ENCODE measurements around the gene ZNF641.
A peak's percentile ranks its signal among the peaks of the same experiment; 100 is the strongest.

The ZNF641 gene

DNA sequence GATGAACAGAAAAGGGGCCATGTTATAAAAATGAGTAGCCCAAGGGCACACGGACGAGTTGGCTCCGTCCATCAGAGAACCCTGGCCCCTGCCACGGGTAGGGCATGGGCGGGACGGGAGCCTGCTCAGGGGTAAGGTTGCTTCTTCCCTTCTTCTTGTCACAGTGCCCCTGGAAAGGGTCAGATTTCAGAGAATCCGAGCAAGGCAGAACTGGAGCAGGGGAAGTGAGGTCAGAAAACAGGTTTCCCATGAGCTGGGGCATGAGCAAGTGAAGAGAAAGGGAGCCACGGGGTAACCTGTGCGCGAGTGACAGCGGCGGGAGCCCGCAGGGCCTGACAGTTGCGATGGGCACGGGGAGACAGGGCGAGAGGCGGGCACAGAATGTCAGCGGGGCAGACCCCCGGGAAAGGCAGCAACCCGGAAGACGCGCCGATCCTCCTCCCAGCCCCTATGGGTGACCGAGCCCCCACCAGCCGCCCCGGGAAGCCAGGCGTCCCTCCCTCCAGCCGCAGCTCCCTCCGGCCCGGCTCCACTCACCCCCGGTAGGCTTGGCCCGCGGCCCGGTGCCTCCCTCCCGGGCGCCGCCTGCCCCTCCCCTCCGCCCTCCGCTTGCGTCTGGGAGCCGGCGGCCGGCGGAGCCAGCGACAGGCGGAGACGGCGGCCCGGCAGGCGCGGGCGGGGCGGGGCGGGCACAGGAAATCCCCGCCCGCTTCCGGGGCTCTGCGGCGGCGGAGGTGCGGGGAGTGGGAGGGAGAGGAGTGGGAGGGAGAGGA lies at the start of gene ZNF641:
Gene ZNF641 (minus strand): TSS at position 671 of the 773 bp plus-strand sequence. CDS start 2,829 bp downstream, outside the sequence.
- peak; percentile 88 for DNase-seq

DNA sequence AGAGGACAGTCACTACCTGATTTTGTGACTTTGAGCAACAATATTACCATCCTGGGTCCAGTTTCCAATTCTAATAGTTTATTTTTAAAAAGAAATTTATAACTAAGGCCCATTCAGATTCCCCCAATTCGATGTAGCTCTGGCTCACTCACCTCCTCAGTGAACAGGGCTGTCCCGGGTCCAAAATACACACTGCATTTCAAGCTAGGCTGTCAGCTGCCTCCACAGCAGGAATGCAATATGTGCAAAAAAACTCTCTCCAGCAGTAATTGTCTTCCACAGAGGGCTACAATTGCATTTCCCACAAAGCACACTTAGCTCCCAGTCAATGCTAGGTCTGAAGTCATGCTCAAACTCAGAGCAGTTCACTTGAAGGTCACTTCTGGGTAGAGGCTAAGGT lies 39.3 kb upstream of the ZNF641 start:
- no peak for DNase-seq

DNA sequence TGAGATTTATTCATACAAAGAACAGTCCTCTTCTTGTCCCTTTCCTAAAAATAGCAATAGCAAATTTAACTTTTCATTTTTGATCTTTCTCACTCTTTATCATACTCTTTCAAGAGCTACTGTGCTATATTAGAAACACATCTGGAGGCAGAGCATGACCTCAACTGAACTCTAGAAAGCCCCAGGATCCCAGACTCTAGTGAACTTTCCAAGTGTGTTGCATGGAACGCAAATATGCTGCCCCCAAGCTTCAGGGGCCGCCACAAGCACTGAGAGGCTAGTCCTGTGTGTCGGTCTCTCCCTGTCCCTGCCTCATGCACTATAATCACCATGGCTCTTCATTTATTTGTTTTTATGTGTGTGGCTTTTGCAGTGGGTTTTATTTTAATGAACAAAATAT lies 38.7 kb upstream of the ZNF641 start:
- no peak for DNase-seq

DNA sequence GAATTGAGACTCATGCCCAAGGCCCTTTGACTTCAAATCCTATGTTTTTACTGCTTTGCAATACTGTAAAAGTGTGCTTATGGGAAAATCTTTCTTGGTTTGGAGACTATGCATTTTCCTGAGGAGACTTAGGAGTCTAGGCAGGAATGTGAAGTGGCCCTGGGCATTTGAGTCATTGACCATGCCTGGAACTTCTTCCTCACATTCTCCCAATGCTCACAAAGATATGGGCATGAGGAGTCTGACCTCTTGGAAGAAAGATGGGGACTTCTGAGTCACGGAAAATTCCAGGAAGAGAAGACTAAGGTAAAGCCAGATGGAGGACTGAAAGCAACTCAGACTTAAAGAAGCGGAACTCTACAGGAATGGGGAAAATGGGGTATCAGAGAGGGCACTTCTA lies 38.2 kb upstream of the ZNF641 start:
- DNase-seq = no peak

DNA sequence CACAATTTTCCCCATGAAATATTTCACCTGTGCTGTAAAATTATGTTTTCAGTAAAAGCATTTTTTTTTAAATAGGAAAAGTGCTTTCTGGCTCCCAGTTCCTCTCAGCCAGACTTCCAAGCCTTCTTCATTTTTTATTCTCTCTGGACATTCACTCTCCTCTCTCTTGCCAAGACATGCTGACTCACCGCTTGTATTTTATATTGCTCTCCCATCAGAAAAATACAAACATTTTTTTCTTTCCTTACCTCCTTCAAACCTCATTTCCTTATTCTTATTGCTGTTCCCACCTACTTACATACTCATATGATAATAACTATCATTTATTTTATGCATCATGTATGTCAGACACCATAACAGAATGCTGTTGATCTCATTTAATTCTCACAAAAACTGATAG lies 37.7 kb upstream of the ZNF641 start:
- no peak for DNase-seq

DNA sequence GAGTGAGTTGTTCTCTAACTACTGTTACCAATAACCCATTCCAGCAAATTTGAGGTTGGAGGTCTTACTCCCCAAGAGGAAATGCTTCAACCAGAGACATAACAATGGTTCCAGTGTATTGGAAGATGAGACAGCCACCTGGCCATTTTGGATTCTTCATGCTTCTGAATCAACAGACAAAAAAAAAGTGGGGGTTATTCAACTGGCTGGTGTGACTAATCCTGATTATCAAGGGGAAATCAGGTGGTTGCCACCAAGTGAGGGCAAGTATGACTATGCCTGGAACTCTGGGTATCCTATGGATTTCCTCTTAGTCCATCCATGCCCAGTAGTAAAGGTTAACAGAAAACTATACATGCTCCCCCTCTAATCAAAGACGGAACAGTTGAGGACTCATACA lies 29.9 kb upstream of the ZNF641 start:
- no peak for DNase-seq

DNA sequence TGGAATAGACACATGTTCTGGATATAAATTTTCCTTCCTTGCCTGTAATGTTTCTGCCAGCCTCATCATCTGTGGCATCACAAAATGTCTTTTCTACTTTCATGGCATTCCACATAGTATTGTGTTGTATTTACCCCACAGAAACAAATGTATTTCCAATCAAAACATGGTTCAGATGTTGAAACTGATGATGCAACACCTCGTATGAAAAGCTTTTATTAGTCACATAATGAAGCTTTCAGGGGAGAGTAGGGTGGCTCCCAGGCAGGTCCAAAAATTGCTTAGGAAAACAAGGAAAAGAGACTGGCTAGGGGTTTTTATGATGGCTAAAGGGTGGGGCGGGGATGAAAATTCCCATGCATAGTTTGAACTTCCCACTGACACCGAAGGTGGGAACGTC lies 29.1 kb upstream of the ZNF641 start:
- no peak for DNase-seq

DNA sequence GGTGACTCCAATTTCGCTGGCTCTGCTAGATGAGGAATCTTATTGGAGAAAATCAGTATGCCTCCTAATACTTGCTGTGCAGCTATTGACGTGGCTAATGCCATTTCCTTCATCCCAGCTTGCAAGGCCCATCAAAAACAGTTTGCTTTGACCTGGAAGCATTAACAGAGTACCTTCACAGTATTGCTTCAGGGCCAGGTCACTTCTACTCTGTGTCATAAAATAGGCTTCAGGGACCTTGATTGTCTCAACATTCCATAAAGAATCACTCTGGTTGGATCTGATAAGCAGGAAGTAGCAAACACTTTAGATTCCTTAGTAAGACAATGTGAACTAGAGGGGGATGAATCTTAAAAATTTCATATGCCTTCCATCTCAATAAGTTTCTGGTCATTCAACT lies 26.9 kb upstream of the ZNF641 start:
- DNase-seq = no peak

DNA sequence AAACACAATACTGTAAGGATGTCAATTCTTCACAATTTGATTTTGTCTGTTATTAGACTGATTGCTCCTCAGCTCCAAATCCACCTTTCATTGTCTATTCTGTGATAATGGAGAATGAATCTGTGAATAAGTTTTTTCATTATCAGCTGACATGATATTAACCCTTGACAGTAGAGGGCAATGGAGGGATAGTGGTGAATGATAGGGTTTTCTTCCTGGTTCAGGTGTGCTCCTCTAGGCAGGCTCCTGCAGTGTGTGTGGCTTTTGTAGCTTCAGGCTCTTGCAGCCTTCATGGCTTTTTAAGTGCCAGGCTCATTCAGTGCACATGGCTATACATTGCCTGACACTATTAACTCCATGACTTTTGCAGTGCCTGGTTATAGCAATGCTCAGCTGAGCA lies 23.4 kb upstream of the ZNF641 start:
- DNase-seq = no peak

DNA sequence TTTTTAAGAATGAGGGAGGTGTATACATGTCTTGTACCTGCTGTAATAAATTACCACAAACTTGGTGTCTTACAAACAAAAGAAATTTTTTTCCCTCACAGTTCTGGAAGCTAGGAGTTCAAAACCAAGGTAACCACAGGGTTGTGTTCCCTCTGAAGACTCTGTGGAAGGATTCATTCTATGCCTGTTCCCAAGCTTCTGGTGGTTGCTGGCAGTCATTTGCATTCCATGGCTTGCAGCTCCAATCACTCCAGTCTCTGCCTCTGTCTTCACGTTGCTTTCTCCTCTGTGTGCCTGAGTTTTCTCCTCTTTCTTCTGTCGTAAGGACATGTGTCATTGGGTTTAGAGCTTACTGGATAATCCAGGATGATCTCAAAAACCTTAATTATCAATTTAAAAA lies 15.4 kb upstream of the ZNF641 start:
- no peak for DNase-seq

DNA sequence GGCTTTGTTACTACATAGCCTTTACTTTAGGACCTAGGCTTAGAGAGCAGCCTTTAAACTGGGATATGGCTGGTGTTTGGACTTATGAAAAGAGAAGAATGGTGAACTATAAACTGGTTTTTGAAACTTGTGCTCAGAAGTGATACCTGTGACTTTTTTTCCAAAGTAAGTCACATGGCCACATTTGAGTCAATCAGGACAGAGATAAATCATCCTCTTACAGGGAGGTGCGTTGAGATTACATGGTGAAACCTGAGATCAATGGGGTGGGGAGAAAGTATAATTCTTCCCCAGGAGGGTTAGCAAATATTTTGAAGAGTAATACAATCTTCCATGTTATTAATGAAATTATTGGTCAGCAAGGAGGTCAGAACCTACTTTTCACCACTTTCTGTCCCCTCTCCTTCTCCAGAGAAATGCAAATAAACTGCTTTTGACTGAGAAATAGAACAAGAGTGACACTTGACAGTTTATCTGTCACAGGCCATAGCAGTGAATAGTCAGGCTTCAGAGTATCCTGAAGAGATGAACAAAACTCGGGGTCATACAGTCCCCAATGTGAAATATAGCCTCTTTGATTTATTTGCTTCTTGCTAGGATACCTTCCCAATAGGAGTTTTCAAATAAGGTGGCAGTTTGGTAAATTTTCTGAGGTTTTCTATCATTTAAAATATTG lies 11.1 kb upstream of the ZNF641 start:
- no peak for DNase-seq

DNA sequence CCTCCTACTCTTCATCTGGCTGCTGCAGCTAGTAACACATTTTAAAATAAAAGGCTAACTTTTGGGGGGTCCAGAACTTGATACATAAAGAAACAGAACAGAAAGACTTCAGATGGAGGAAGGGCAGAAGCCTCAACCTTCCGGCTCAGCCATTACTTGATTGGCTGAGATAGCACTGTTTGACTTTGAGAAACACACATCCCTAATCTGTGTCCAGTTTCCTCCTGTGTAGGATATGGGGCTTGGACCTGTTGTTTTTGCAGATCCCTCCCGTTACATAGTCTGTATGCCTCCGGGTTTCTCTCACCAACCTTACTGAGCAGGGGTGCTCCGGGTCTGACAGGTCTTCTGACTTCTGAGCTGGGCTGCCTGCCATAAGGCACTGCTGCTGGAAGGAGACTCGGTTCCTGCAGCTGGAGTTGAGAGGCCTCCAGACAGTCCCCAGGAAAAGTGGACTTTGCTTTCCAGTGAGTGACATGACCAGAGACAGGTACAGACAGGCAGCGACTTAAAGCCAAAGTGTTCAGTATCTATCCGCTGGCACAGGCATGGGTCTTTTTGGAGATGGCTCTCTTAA lies 8.3 kb upstream of the ZNF641 start:
- no peak for DNase-seq

DNA sequence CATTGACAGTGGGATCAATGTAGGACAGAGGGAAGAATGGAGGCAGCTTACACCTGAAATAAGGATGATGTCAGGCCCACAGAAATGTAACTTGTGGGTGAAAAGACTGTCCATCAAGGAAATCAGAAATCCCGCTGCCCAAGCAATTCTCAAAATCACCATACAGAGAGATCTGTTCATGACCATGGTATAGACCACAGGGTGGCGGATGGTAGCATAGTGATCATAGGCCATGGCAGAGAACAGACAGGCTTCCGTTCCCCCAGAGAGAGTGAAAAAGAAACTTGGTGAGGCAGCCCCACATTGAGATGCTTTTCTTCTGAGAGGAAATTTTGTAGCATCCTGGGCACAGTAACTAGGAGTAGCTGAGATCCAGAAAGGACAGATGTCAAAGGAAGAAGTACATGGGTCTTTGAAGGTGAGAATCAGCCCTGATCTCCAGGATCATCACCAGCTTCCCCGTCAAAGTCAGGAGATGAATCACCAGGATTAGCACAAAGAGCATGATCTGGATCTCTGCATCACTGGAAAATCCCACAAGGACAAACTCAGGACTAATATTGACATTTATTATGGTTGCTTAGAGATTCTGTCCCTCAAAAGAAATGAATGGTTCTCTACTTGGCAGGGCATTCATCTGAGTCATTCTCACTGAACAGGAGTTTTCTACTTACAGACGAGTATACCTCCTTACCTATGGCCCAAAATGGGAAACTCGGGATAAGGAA lies 5.5 kb upstream of the ZNF641 start:
- DNase-seq = no peak

DNA sequence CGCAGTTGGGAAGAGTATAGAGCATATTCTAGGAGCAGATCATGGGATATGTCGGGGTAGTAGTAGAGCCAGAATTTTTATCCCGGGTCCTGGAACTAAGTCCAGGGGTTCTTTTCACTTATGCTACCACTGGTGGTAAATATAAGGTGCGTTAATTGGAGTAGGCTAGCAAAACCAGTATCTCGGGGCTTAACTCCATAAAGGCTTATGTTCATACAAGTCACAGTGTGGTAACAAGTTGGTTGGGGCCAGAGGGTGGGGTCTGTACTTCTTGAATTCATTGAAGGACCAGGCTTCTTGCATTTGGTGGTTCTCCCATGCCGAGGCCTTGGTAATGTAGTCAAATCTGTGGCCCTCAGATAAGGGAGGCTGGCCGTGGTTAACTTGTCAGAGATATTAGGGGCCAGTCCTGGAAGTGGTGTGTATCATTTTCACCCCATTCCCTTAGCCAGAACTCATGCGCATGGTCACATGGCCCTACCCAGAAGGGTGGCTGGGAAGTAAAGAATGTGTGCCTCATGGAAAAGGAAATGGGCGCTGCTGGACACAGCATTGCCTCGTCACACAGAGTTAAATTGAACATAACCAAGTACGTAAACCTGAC lies 1.5 kb upstream of the ZNF641 start:
- no peak for DNase-seq

DNA sequence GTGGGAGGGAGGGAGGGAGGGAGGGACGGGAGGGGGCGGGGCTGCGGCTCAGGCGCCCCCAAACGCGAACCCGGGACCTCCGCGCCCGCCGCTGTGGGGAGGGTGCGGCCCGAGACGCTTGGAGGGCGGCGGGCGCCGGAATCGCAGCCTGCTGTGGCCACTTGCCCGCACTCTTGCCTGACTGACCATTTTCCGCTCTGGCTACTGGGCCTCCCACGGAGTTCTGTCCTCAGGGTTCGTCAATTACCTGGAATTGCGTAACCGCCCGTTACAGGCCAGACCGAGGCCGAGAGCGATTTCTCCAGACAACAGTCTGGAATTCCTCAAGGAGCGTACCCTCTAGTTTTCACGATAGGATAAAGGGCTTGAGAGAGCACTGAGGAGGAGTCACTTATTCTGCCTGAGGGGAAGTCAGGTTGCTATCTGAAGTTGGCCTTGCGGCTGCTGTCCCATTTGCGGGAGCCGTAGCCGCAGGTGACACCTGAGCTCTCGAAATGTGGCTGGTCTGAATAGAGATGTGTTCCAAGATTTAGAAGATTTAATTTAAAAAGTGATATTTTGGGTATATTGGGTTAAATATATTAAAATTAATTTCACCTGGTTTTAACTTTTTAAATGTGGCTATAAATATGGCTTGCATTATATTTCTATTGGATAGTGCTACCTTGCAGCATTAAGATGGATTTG lies 446 bp upstream of the ZNF641 start:
- DNase-seq = no peak

DNA sequence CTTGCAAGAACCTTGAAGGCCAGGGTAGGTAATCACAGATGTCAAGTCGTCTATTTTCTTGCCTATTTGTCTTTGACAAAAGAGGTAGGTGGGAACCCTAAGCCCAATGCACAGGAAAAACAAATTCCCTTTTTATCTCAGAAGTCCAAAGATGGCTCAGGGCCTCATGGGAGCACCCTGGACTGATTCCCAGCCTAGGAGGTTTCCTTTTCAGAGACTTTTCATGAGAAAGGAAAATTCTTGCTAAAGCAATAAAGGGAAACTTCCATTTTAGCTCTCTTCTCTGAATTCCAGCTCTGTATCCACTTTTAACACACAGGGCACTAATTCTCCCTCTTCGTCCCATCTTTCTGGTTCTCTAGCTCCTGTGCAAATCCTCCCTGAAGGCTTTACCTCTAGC lies 1.2 kb downstream of the ZNF641 start:
- DNase-seq = no peak

DNA sequence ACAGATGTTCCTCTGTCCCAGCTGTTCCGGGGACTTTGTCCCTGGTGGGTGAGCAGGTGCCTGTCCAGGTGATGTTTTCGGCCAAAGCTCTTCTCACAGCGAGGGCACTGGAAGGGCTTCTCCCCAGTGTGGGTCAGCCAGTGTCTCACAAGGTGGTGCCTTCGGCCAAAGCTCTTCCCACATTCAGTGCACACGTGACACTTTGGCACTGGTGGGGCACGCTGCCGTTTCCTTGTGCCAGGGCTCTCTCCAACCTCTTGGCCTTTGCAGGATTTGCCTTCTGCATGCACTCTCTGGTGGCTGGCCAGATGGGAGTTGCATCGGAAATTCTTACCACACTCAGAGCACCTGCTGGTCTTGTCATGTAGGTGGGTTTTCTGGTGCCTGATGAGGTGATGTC lies 7.7 kb downstream of the ZNF641 start:
- DNase-seq = no peak

DNA sequence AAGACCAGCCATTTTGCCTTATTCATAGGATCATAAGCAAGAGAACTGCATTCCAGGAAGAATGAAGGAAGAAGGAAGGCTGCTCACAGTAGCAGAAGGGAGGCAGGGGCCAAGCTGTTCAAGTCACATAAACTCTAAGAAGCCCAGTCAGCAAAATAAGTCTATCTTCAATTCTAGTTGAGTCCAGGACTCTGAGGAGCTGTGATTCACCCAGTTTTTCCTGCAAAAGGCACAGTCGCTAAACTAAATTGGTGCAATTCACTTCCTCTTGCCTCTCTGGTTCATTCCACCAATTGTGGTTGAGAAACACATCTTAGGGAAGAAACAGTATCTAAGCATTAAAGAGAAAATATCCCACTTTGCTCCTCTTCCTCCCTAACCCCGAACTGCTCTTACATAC lies 9.8 kb downstream of the ZNF641 start:
- DNase-seq = no peak

DNA sequence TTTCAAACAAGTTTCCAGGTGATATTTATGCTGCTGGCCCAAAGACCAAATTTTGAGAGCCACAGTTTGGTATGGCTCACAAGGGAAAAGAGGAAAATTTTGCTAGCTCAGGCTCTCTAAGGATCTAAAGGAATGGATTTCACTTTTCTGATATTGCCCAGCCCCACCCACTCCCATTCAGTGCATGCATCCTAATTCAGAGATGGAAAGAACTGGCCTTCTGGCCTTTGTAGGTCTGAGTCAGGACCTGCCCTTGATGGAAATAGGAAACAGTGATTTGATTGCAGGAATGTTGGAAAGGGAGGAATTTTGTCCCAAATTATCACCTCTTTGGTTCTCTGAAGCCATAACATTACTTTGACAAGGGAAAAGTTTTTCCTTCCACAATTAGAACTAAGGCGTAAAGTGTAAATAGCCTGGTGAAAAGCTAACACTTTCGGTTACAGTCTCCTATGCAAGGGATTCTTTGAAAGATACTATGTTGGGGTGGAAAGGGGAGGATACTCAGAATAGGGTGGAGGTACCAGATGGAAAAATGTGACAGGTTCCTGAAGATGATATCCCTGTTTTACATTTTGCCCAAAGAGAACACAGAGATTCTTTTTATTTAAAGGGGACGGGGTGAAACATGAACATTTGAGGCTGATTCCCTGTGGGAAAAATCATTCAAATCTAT lies 11.1 kb downstream of the ZNF641 start:
- no peak for DNase-seq

DNA sequence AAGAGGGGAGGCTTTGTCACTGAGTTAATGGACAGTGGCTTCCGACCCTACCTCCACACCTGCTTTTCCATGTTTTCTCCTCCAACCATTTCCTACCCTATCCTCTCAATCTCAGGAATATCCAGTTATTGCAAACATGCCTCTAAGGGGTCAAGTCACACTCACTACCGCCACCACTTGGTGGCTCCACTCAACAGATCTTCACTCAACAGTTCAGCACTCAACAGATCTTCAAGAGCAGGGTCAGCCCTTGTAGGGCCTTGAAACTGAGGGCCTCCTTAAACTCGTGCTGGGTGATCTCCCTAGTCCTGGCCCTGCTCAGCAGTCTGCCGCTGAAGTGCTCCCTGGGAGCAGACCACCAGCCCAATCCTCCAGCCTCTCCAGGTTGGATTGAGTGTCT lies 14.2 kb downstream of the ZNF641 start:
- DNase-seq = no peak

DNA sequence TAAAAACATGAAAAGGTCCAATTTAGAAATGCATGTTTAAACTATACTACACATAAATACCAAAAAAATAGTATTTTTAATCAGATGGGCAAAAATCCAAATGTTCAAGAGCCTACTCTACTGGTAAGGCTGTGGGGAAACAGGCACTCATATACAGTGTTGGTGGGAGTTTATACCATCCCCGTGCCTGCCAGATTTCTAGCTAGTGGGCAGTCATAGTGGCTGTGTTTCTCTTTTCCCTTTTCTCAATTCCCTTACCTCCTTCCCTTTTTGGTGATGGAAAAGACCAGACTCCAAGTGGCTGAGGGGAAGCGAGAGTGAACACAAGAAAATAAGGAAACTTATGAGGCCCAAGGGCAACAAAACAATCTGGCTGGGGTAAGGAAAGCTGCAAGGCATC lies 14.7 kb downstream of the ZNF641 start:
- DNase-seq = no peak

DNA sequence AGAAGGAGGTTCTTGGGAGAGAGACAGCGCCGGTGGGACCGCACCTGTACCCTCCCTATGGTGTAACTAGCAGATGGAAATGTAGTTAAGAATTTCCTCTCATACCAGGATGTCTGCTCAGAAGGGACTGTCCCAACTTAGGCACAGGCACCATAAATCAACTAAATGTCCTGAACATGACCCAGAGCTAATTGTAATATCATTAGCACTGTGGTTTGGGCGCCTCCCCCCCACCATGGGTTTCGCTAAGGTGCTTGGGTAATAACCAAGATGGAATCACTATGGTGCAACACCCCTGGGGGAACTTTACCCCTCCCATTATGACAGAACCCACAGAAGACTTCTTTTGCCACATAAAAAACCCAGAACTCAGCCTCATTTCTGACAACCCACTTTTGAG lies 15.9 kb downstream of the ZNF641 start:
- DNase-seq = no peak
